HEK293 (cell line): Measurements from ENCODE around the gene SMIM5.
A peak's percentile ranks its signal among the peaks of the same experiment; 100 is the strongest.

Experiments used
- CTCF ChIA-PET: fragments of 350-600 bp; formaldehyde crosslinking; extraction: SDS; loops from one replicate; lab custom pipeline; 2021; ENCODE audit warnings: antibody characterized with exemption; lab: Yijun Ruan, JAX
- POLR2A ChIA-PET: fragments of 300-600 bp; formaldehyde crosslinking; extraction: SDS; loops from one replicate; lab custom pipeline; 2020; ENCODE audit warnings: antibody characterized with exemption, inconsistent platforms; lab: Yijun Ruan, JAX
- H3K27ac ChIP-seq: fragments of 200-500 bp; sonication (Bioruptor generic); 2 replicates; pipeline ENCODE4 v1.5.1; 2014; ENCODE audit warnings: low read depth, low read length, control low read depth, inconsistent platforms; ENCODE audit errors: extremely low read depth
- H3K36me3 ChIP-seq, 2 experiments: fragments of 200-500 bp in 1 of 2; sonication (Bioruptor generic) in 1 of 2; 1 replicate in 1 of 2; 2 replicates in 1 of 2; pipeline ENCODE4 v1.5.1; 2014 to 2017; ENCODE audit warnings: inconsistent platforms in 2 of 2, low read length in 2 of 2; ENCODE audit not compliant: control insufficient read depth in 2 of 2, insufficient read depth in 1 of 2
- H3K4me1 ChIP-seq: fragments of 200-500 bp; sonication (Bioruptor generic); 2 replicates; pipeline ENCODE4 v1.5.1; 2014; ENCODE audit warnings: mild to moderate bottlenecking, low read length, inconsistent platforms; ENCODE audit not compliant: control insufficient read depth, insufficient read depth
- H3K4me3 ChIP-seq: 2 replicates; pipeline ENCODE4 v1.5.1; 2011; ENCODE audit warnings: low read depth, mild to moderate bottlenecking, control low read depth, low read length, moderate library complexity
- H3K9me3 ChIP-seq: fragments of 200-500 bp; sonication (Bioruptor generic); 2 replicates; pipeline ENCODE4 v1.5.1; 2014; ENCODE audit warnings: low read depth, low read length, inconsistent platforms; ENCODE audit not compliant: control insufficient read depth, insufficient read depth
- EGR2 ChIP-seq: fragments of 450-650 bp; formaldehyde crosslinking; IDR thresholded peaks from 2 replicates; pipeline ENCODE4 v1.5.1; 2016; ENCODE audit warnings: low read depth, missing biosample characterization, missing genetic modification characterization
- GLIS1 ChIP-seq: fragments of 450-650 bp; formaldehyde crosslinking; IDR thresholded peaks from 2 replicates; pipeline ENCODE4 v1.5.1; 2016; ENCODE audit warnings: missing biosample characterization, missing genetic modification characterization
- MYNN ChIP-seq: fragments of 450-650 bp; formaldehyde crosslinking; IDR thresholded peaks from 2 replicates; pipeline ENCODE4 v1.5.1; 2016; ENCODE audit warnings: missing biosample characterization, missing genetic modification characterization, borderline replicate concordance
- TRIM28 ChIP-seq: IDR thresholded peaks from 2 replicates; pipeline ENCODE4 v1.6.1; 2011; ENCODE audit warnings: low read length, control low read depth, borderline replicate concordance
- ZNF10 ChIP-seq: fragments of 450-650 bp; formaldehyde crosslinking; IDR thresholded peaks from 2 replicates; pipeline ENCODE4 v1.5.1; 2017; ENCODE audit warnings: missing biosample characterization, missing genetic modification characterization
- ZNF211 ChIP-seq: fragments of 450-650 bp; formaldehyde crosslinking; IDR thresholded peaks from 2 replicates; pipeline ENCODE4 v1.5.1; 2016; ENCODE audit warnings: low read depth, missing biosample characterization, missing genetic modification characterization
- ZNF426 ChIP-seq: fragments of 450-650 bp; formaldehyde crosslinking; IDR thresholded peaks from 2 replicates; pipeline ENCODE4 v1.5.1; 2017; ENCODE audit warnings: missing biosample characterization, missing genetic modification characterization, mild to moderate bottlenecking, inconsistent platforms, moderate library complexity
- ZNF600 ChIP-seq: fragments of 450-650 bp; formaldehyde crosslinking; IDR thresholded peaks from 2 replicates; pipeline ENCODE4 v1.5.1; 2016; ENCODE audit warnings: missing biosample characterization, missing genetic modification characterization
- ZNF776 ChIP-seq: fragments of 450-650 bp; formaldehyde crosslinking; IDR thresholded peaks from 2 replicates; pipeline ENCODE4 v1.5.0; 2017; ENCODE audit warnings: missing biosample characterization, missing genetic modification characterization, borderline replicate concordance
- ZNF785 ChIP-seq: fragments of 450-650 bp; formaldehyde crosslinking; IDR thresholded peaks from 2 replicates; pipeline ENCODE4 v1.5.1; 2016; ENCODE audit warnings: missing biosample characterization, missing genetic modification characterization
- TF ChIP-seq, protein P1 (sequence below): fragments of 450-650 bp; formaldehyde crosslinking; IDR thresholded peaks from 2 replicates; pipeline ENCODE4 v1.5.1; 2016; ENCODE audit warnings: missing biosample characterization, missing genetic modification characterization
- TF ChIP-seq, protein P2 (sequence below): fragments of 450-650 bp; formaldehyde crosslinking; IDR thresholded peaks from 2 replicates; pipeline ENCODE4 v1.5.1; 2016; ENCODE audit warnings: missing biosample characterization, missing genetic modification characterization
- TF ChIP-seq, protein P3 (sequence below): fragments of 450-650 bp; formaldehyde crosslinking; IDR thresholded peaks from 2 replicates; pipeline ENCODE4 v1.5.1; 2017; ENCODE audit warnings: missing biosample characterization, mild to moderate bottlenecking, missing genetic modification characterization, moderate library complexity

The SMIM5 gene

DNA sequence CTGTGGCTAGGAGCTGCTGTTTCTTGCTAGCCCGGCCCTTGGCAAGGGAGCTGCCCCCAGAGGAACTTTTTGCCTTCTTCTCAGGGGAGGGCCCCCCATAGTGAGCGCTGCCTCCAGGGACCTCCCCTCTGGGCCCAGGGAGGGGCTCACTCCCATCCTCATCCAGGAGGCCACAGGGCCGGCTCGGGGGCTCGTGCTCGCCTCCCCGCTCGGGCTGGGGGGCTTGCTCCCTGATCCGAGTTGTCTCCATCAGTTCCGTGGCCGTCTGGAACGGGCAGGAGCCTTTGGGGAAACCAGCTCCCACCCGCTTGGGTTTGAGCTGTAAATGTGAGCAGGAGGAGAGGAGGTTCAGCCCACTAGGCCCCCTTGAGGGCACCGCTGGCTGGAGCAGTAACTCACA is 4.1 kb upstream of the SMIM5 start:
- ChIA-PET CTCF (interaction anchor here (0.6 to 10.6 kb wide), 10 partner anchors 10 to 670 kb away, joined by 3 to 410 read pairs (median 4); a partner anchor contains a TSS), POLR2A (interaction anchor here (0.8 to 1.5 kb wide), 3 partner anchors 12 to 51 kb away, joined by 3 read pairs; no protein-coding TSS in a partner anchor)
- Histone ChIP-seq H3K27ac (no peak overlapping the region), H3K9me3 (no peaks in the 10 kb centered on the region), H3K36me3 (peaks cover 0 to 57% of the 10 kb centered on the region in 2 experiments; a peak in 1 of 3 replicates), H3K4me1 (peaks cover 10% of the 10 kb centered on the region), H3K4me3 (no peak overlapping the region)
- peak; percentile 69 for TF ChIP-seq GLIS1 (tag by site-specific recombination)
- TF ChIP-seq ZNF426 (tag by site-specific recombination), result no peak

DNA sequence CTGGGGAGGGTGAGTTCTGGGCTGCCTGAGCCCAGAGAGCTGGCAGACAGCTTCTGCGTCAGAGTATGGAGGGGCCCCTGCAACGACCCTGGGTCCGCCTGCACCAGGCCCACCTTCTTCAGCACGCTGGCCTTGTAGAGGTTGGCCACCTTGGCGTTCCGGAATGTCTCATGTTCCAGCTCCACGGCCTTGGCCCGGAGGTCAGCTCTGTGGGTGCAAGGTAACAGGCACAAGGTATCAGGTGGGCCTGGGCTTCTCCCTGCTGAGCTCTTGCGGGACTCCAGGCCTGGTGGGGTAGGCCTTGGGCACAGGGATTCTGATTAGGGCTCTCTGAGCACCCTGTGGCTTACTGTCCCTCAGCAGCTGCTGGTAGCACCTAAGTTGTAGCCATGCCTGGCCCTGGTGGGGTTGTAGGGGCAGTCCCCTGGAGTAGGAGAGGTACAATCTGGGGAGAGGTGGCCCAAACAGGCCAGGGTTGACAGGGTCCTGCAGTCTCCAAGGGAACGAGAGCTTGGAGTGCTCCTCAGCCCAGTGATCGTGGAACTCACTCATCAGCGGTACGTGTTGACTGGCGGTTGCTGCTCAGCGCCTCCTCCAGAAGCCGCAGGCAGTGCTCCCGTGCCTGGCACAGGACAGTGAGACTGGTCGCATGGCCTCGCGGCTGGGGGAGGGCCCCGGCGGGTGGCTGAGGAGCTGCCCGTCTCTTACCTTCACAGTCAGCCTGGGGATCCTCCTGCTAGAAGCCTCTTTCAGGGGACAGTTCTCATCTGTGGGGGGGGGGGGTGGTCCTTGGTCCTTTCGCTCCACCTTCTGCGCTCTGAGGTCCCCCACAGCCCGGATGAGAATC is 2.9 kb upstream of the SMIM5 start:
- Histone ChIP-seq H3K4me3 (no peak overlapping the region), H3K9me3 (no peaks in the 10 kb centered on the region), H3K27ac (no peak overlapping the region), H3K36me3 (peaks cover 0 to 56% of the 10 kb centered on the region in 2 experiments; a peak in 1 of 3 replicates), H3K4me1 (peaks cover 11% of the 10 kb centered on the region)
- POLR2A ChIA-PET, result interaction anchor here (1.0 to 1.5 kb wide), 2 partner anchors 11 to 17 kb away, joined by 3 read pairs; no protein-coding TSS in a partner anchor
- CTCF ChIA-PET, result interaction anchor here (0.9 to 10.6 kb wide), 9 partner anchors 11 to 118 kb away, joined by 3 to 410 read pairs (median 4); a partner anchor contains a TSS
- TF ChIP-seq, protein P1, sequence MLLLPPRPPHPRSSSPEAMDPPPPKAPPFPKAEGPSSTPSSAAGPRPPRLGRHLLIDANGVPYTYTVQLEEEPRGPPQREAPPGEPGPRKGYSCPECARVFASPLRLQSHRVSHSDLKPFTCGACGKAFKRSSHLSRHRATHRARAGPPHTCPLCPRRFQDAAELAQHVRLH (tag by site-specific recombination), result no peak
- TF ChIP-seq ZNF600 (tag by site-specific recombination), result peak; percentile 66
- TF ChIP-seq, protein P2, sequence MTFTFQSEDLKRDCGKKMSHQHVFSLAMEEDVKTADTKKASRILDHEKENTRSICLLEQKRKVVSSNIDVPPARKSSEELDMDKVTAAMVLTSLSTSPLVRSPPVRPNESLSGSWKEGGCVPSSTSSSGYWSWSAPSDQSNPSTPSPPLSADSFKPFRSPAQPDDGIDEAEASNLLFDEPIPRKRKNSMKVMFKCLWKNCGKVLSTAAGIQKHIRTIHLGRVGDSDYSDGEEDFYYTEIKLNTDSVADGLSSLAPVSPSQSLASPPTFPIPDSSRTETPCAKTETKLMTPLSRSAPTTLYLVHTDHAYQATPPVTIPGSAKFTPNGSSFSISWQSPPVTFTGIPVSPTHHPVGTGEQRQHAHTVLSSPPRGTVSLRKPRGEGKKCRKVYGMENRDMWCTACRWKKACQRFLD (tag by site-specific recombination), result no peak
- TF ChIP-seq, all 188 proteins: peak for 1

DNA sequence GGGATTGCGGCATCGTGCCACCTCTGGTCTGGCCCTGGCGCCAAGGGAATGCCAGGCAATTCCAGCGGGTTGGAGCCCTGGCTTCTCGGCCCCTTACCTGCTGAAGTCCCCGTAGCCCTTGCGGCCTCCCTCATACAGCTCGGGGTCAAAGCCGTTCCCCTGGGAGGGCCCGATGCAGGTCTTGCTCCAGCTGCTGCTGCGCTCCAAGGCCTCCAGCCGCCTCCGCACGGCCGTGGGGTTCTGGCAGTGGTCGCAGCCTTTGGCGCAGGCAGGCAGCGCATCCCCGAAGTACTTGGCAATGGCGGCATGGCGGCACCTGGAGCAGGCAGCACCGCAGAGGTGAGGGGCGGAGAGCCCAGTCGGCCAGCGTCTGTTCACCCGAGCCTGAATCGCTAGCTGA is 1.9 kb upstream of the SMIM5 start:
- no peak overlapping the region for H3K27ac ChIP-seq
- H3K4me1 ChIP-seq, result peaks cover 11% of the 10 kb centered on the region
- CTCF ChIA-PET, result interaction anchor here (1.0 to 10.6 kb wide), 5 partner anchors 7 to 117 kb away, joined by 3 to 410 read pairs (median 47); a partner anchor contains a TSS
- no peak overlapping the region for H3K4me3 ChIP-seq
- no peak for TF ChIP-seq ZNF785 (tag by site-specific recombination)
- TF ChIP-seq, protein P3, sequence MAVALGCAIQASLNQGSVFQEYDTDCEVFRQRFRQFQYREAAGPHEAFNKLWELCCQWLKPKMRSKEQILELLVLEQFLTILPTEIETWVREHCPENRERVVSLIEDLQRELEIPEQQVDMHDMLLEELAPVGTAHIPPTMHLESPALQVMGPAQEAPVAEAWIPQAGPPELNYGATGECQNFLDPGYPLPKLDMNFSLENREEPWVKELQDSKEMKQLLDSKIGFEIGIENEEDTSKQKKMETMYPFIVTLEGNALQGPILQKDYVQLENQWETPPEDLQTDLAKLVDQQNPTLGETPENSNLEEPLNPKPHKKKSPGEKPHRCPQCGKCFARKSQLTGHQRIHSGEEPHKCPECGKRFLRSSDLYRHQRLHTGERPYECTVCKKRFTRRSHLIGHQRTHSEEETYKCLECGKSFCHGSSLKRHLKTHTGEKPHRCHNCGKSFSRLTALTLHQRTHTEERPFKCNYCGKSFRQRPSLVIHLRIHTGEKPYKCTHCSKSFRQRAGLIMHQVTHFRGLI (tag by site-specific recombination), result no peak
- no peak for TF ChIP-seq ZNF10
- no peak for TF ChIP-seq EGR2 (tag by site-specific recombination)
- no peaks in the 10 kb centered on the region for H3K9me3 ChIP-seq
- POLR2A ChIA-PET, result no interaction called here
- peaks cover 0 to 56% of the 10 kb centered on the region in 2 experiments; a peak in 1 of 3 replicates for H3K36me3 ChIP-seq

DNA sequence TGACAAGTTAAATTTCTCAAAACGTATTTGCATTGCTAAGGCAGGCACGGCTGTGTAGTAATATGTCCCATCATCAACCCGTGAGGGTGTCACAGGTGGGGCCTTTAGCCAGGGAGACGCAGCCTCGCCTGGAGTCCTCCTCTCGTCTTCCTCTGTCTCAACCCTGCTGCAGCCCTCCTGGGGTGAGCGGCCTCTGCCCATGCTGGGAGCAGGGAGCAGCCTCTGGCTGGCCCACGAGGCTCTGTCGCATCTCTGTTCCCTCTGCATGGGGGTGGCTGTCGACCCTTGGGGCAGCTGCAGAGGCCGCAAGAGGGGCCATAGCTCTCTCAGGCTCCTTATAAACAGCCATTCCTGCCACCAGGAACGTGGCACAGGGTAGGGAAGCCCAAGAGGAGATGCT is 806 bp upstream of the SMIM5 start:
- TF ChIP-seq ZNF776 (tag by site-specific recombination) (no peak), TRIM28 (no peak), MYNN (tag by site-specific recombination) (no peak), ZNF211 (tag by site-specific recombination) (no peak)
- H3K4me3 ChIP-seq, result no peak overlapping the region
- ChIA-PET CTCF (interaction anchor here (0.6 to 10.6 kb wide), 56 partner anchors 8 to 582 kb away, joined by 3 to 410 read pairs (median 8); partner anchors contain the start of genes GALK1, RECQL5 and SAP30BP), POLR2A (interaction anchor here (0.6 to 1.8 kb wide), 8 partner anchors 9 to 138 kb away, joined by 3 to 5 read pairs (median 4); no protein-coding TSS in a partner anchor)
- H3K27ac ChIP-seq, result no peak overlapping the region
- H3K9me3 ChIP-seq, result no peaks in the 10 kb centered on the region
- H3K36me3 ChIP-seq, result peaks cover 0 to 50% of the 10 kb centered on the region in 2 experiments; a peak in 1 of 3 replicates
- peaks cover 11% of the 10 kb centered on the region for H3K4me1 ChIP-seq
